Measurements from ENCODE around the gene CNTN5. TPM values are rescaled to one million over a fixed set of nuclear protein-coding genes. Genes with fewer than 3 reads are reported as not detected.
A peak's percentile ranks its signal among the peaks of the same experiment; 100 is the strongest.

The CNTN5 gene
- total RNA-seq, 1 donor from 2014 or later = 13.2 TPM

- no peak for DNase-seq (ENCODE audit: low spot score)
Measured at GRCh38 chr11:99601179-99601578, 580.4 kb downstream of the CNTN5 start.

GRCh38 chr11:99614352-99614751 lies 593.6 kb downstream of the CNTN5 start:
- peak; percentile 44 for DNase-seq (ENCODE audit: low spot score)

- no peak for DNase-seq (ENCODE audit: low spot score)
Measured at GRCh38 chr11:99630629-99631028, 609.9 kb downstream of the CNTN5 start.

- DNase-seq (ENCODE audit: low spot score) = no peak
Measured at GRCh38 chr11:99631618-99632017, 610.9 kb downstream of the CNTN5 start.

GRCh38 chr11:99632969-99633368 lies 612.2 kb downstream of the CNTN5 start:
- DNase-seq (ENCODE audit: low spot score) = no peak

GRCh38 chr11:99634581-99634980 lies 613.8 kb downstream of the CNTN5 start:
- no peak for DNase-seq (ENCODE audit: low spot score)

GRCh38 chr11:99638073-99638553 lies 617.4 kb downstream of the CNTN5 start:
- no peak for DNase-seq (ENCODE audit: low spot score)

- DNase-seq (ENCODE audit: low spot score) = no peak
Measured at GRCh38 chr11:99640671-99641070, 619.9 kb downstream of the CNTN5 start.

GRCh38 chr11:99645934-99646333 lies 625.2 kb downstream of the CNTN5 start:
- DNase-seq (ENCODE audit: low spot score) = no peak

GRCh38 chr11:99670067-99670676 lies 649.4 kb downstream of the CNTN5 start:
- DNase-seq (ENCODE audit: low spot score) = no peak

GRCh38 chr11:99671808-99672409 lies 651.2 kb downstream of the CNTN5 start:
- DNase-seq (ENCODE audit: low spot score) = no peak

GRCh38 chr11:99676292-99676691 lies 655.5 kb downstream of the CNTN5 start:
- DNase-seq (ENCODE audit: low spot score) = peak; percentile 81

- DNase-seq (ENCODE audit: low spot score) = no peak
Measured at GRCh38 chr11:99682171-99682570, 661.4 kb downstream of the CNTN5 start.

- no peak for DNase-seq (ENCODE audit: low spot score)
Measured at GRCh38 chr11:99682646-99683045, 661.9 kb downstream of the CNTN5 start.

GRCh38 chr11:99683933-99684332 lies 663.2 kb downstream of the CNTN5 start:
- DNase-seq (ENCODE audit: low spot score) = no peak

- no peak for DNase-seq (ENCODE audit: low spot score)
Measured at GRCh38 chr11:99686838-99687237, 666.1 kb downstream of the CNTN5 start.

GRCh38 chr11:99687320-99687719 lies 666.6 kb downstream of the CNTN5 start:
- no peak for DNase-seq (ENCODE audit: low spot score)

GRCh38 chr11:99693941-99694492 lies 673.3 kb downstream of the CNTN5 start:
- peak; percentile 41 for DNase-seq (ENCODE audit: low spot score)

- DNase-seq (ENCODE audit: low spot score) = peak; percentile 72
Measured at GRCh38 chr11:99695106-99695505, 674.4 kb downstream of the CNTN5 start.

GRCh38 chr11:99706848-99707247 lies 686.1 kb downstream of the CNTN5 start:
- peak; percentile 69 for DNase-seq (ENCODE audit: low spot score)

GRCh38 chr11:99708928-99709672 lies 688.4 kb downstream of the CNTN5 start:
- no peak for DNase-seq (ENCODE audit: low spot score)

- DNase-seq (ENCODE audit: low spot score) = no peak
Measured at GRCh38 chr11:99716302-99716701, 695.6 kb downstream of the CNTN5 start.

Data from umbilical cord (tissue), 2 donors.